Measurements from ENCODE around the gene GSTP1.

- TF ChIP-seq, protein P1, sequence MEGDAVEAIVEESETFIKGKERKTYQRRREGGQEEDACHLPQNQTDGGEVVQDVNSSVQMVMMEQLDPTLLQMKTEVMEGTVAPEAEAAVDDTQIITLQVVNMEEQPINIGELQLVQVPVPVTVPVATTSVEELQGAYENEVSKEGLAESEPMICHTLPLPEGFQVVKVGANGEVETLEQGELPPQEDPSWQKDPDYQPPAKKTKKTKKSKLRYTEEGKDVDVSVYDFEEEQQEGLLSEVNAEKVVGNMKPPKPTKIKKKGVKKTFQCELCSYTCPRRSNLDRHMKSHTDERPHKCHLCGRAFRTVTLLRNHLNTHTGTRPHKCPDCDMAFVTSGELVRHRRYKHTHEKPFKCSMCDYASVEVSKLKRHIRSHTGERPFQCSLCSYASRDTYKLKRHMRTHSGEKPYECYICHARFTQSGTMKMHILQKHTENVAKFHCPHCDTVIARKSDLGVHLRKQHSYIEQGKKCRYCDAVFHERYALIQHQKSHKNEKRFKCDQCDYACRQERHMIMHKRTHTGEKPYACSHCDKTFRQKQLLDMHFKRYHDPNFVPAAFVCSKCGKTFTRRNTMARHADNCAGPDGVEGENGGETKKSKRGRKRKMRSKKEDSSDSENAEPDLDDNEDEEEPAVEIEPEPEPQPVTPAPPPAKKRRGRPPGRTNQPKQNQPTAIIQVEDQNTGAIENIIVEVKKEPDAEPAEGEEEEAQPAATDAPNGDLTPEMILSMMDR (IDR thresholded peaks at IDR 0.05) = no peak
- TF ChIP-seq POLR2A (IDR thresholded peaks at IDR 0.05) = no peak
These were observed 49.4 kb upstream of the GSTP1 start for GRCh38 chr11:67534070-67534679.
